IMR-90 (cell line): ENCODE results near the gene PPDPF. TPM values are rescaled to one million over a fixed set of nuclear protein-coding genes. Genes with fewer than 3 reads are reported as not detected.

Source experiments
- ATAC-seq: fragments of 200-7000 bp; cut with Tn5 transposase; 2 replicates; pipeline ENCODE4 v1.9.1; 2020; ENCODE audit warnings: low read depth, mild to moderate bottlenecking, moderate library complexity
- BruUV-seq: library from RNA; stranded (reverse); fragments of 400-500 nt; replicated peaks from 2 replicates; lab custom pipeline; 2021; lab: Mats Ljungman, UMichigan
- CTCF ChIA-PET: fragments of 300-600 bp; formaldehyde crosslinking; extraction: SDS; loops from one replicate; lab custom pipeline; 2021; ENCODE audit warnings: antibody characterized with exemption; lab: Yijun Ruan, JAX
- POLR2A ChIA-PET: fragments of 300-600 bp; sonication (Branson Sonifier 250); formaldehyde crosslinking; loops from one replicate; lab custom pipeline; 2022; ENCODE audit warnings: antibody characterized with exemption; ENCODE audit not compliant: unreplicated experiment; lab: Charles Lee
- DNase-seq: peaks from one replicate; pipeline ENCODE4 v3.0.0; 2013
- H2AFZ ChIP-seq: replicated peaks from 2 replicates; pipeline ENCODE3; 2013; ENCODE audit warnings: low read length, mild to moderate bottlenecking; ENCODE audit not compliant: poor library complexity
- H2AK5ac ChIP-seq: 2 replicates; pipeline ENCODE4 v1.6.1; 2013; ENCODE audit warnings: low read depth, low read length, inconsistent platforms
- H2AK9ac ChIP-seq: replicated peaks from 2 replicates; pipeline ENCODE3; 2013; ENCODE audit warnings: mild to moderate bottlenecking, low read depth, low read length, moderate library complexity; ENCODE audit not compliant: poor library complexity
- H2BK120ac ChIP-seq: 2 replicates; pipeline ENCODE4 v1.6.1; 2013; ENCODE audit warnings: low read depth, low read length, inconsistent platforms
- H2BK15ac ChIP-seq: 3 replicates; pipeline ENCODE4 v1.6.1; 2013; ENCODE audit warnings: low read depth, low read length, inconsistent platforms
- H2BK20ac ChIP-seq: 2 replicates; pipeline ENCODE4 v1.6.1; 2013; ENCODE audit warnings: low read depth, mild to moderate bottlenecking, inconsistent platforms, low read length, moderate library complexity
- H2BK5ac ChIP-seq: 2 replicates; pipeline ENCODE4 v1.6.1; 2013; ENCODE audit warnings: mild to moderate bottlenecking, low read depth, low read length, inconsistent platforms; ENCODE audit not compliant: poor library complexity, severe bottlenecking
- H3K14ac ChIP-seq: replicated peaks from 2 replicates; pipeline ENCODE4 v1.6.1; 2013; ENCODE audit warnings: low read depth, low read length, inconsistent platforms
- H3K18ac ChIP-seq: 2 replicates; pipeline ENCODE4 v1.6.1; 2013; ENCODE audit warnings: low read depth, low read length, control low read depth
- H3K23ac ChIP-seq: 2 replicates; pipeline ENCODE4 v1.6.1; 2013; ENCODE audit warnings: low read depth, low read length, inconsistent platforms
- H3K27ac ChIP-seq: 2 replicates; pipeline ENCODE4 v1.5.1; 2013; ENCODE audit warnings: mild to moderate bottlenecking, control low read depth, low read length; ENCODE audit not compliant: insufficient read depth
- H3K27me3 ChIP-seq: 2 replicates; pipeline ENCODE4 v1.6.1; 2013; ENCODE audit warnings: low read length; ENCODE audit not compliant: control insufficient read depth, insufficient read depth
- H3K36me3 ChIP-seq: 2 replicates; pipeline ENCODE4 v1.6.1; 2013; ENCODE audit warnings: low read length, mixed read lengths; ENCODE audit not compliant: control insufficient read depth, insufficient read depth
- H3K4ac ChIP-seq: 2 replicates; pipeline ENCODE4 v1.6.1; 2013; ENCODE audit warnings: low read depth, low read length, inconsistent platforms
- H3K4me1 ChIP-seq: 2 replicates; pipeline ENCODE4 v1.6.1; 2013; ENCODE audit warnings: low read length, mixed read lengths; ENCODE audit not compliant: control insufficient read depth, insufficient read depth
- H3K4me2 ChIP-seq: 2 replicates; pipeline ENCODE4 v1.6.1; 2013; ENCODE audit warnings: low read depth, mild to moderate bottlenecking, control low read depth, low read length, moderate library complexity
- H3K4me3 ChIP-seq: 2 replicates; pipeline ENCODE4 v1.5.1; 2013; ENCODE audit warnings: low read depth, mild to moderate bottlenecking, control low read depth, low read length, moderate library complexity; ENCODE audit not compliant: insufficient read depth
- H3K56ac ChIP-seq: 2 replicates; pipeline ENCODE4 v1.6.1; 2013; ENCODE audit warnings: low read length, inconsistent platforms; ENCODE audit not compliant: insufficient read depth; ENCODE audit errors: extremely low read depth
- H3K79me1 ChIP-seq, 2 experiments: 2 replicates each; pipeline ENCODE4 v1.6.1; 2013; ENCODE audit warnings: low read length in 2 of 2, inconsistent platforms in 1 of 2, low read depth in 1 of 2
- H3K9ac ChIP-seq: 2 replicates; pipeline ENCODE4 v1.6.1; 2013; ENCODE audit warnings: low read depth, low read length, control low read depth
- H3K9me1 ChIP-seq: 2 replicates; pipeline ENCODE4 v1.6.1; 2013; ENCODE audit warnings: low read length, inconsistent platforms; ENCODE audit not compliant: insufficient read depth
- H3K9me3 ChIP-seq: 2 replicates; pipeline ENCODE4 v1.6.1; 2013; ENCODE audit warnings: low read length; ENCODE audit not compliant: control insufficient read depth, insufficient read depth
- H4K20me1 ChIP-seq: 2 replicates; pipeline ENCODE4 v1.6.1; 2013; ENCODE audit warnings: low read length, inconsistent platforms; ENCODE audit not compliant: insufficient read depth
- H4K5ac ChIP-seq: 2 replicates; pipeline ENCODE4 v1.6.1; 2013; ENCODE audit warnings: mild to moderate bottlenecking, low read depth, low read length, control low read depth
- H4K8ac ChIP-seq, 2 experiments: 2 replicates each; pipeline ENCODE4 v1.6.1; 2013; ENCODE audit warnings: low read depth in 2 of 2, low read length in 2 of 2, control low read depth in 1 of 2, inconsistent platforms in 1 of 2
- H4K91ac ChIP-seq: 2 replicates; pipeline ENCODE4 v1.6.1; 2013; ENCODE audit warnings: low read depth, low read length, inconsistent platforms; ENCODE audit not compliant: insufficient read depth
- BHLHE40 ChIP-seq: fragments of 150-350 bp; IDR thresholded peaks from 2 replicates; pipeline ENCODE4 v1.6.1; 2016; ENCODE audit warnings: mild to moderate bottlenecking, low read depth, low read length
- CEBPB ChIP-seq: IDR thresholded peaks from 2 replicates; pipeline ENCODE4 v1.6.1; 2012; ENCODE audit warnings: low read depth, low read length, improper control_type of control experiment
- CHD1 ChIP-seq: IDR thresholded peaks from 2 replicates; pipeline ENCODE4 v1.6.1; 2012; ENCODE audit warnings: low read depth, low read length, improper control_type of control experiment
- FOS ChIP-seq: fragments of 150-350 bp; IDR thresholded peaks from 2 replicates; pipeline ENCODE4 v1.6.1; 2016; ENCODE audit warnings: low read depth, low read length
- MAFK ChIP-seq: IDR thresholded peaks from 2 replicates; pipeline ENCODE4 v1.6.1; 2012; ENCODE audit warnings: low read depth, low read length, improper control_type of control experiment
- MAZ ChIP-seq: IDR thresholded peaks from 2 replicates; pipeline ENCODE4 v1.6.1; 2012; ENCODE audit warnings: low read depth, mild to moderate bottlenecking, low read length, improper control_type of control experiment, moderate library complexity, borderline replicate concordance
- MXI1 ChIP-seq: IDR thresholded peaks from 2 replicates; pipeline ENCODE4 v1.6.1; 2012; ENCODE audit warnings: low read depth, mild to moderate bottlenecking, low read length, moderate library complexity, borderline replicate concordance
- NFE2L2 ChIP-seq: fragments of 150-350 bp; IDR thresholded peaks from 2 replicates; pipeline ENCODE4 v1.6.1; 2016; ENCODE audit warnings: low read depth, mild to moderate bottlenecking, low read length
- POLR2A ChIP-seq: IDR thresholded peaks from 2 replicates; pipeline ENCODE4 v1.6.1; 2012; ENCODE audit warnings: mild to moderate bottlenecking, low read depth, low read length
- RAD21 ChIP-seq: IDR thresholded peaks from 2 replicates; pipeline ENCODE4 v1.6.1; 2012; ENCODE audit warnings: low read length, improper control_type of control experiment
- RCOR1 ChIP-seq: IDR thresholded peaks from 2 replicates; pipeline ENCODE4 v1.6.1; 2012; ENCODE audit warnings: mild to moderate bottlenecking, low read length, improper control_type of control experiment; ENCODE audit not compliant: insufficient replicate concordance
- RFX5 ChIP-seq: IDR thresholded peaks from 2 replicates; pipeline ENCODE4 v1.8.0; 2012; ENCODE audit warnings: low read depth, mild to moderate bottlenecking, low read length, moderate library complexity
- SMC3 ChIP-seq: fragments of 150-350 bp; IDR thresholded peaks from 2 replicates; pipeline ENCODE4 v1.6.1; 2016; ENCODE audit warnings: low read depth, mild to moderate bottlenecking, antibody characterized with exemption, low read length, moderate library complexity
- WGBS, 2 experiments: methylation state at CpG; one replicate each; pipeline versions ENCODE4 v1.1.5 to v1.1.7; 2013; ENCODE audit warnings: missing lambda C conversion rate in 2 of 2; ENCODE audit not compliant: insufficient read length in 1 of 2; ENCODE audit errors: extremely low coverage in 2 of 2; 5-methylcytosine and 5-hydroxymethylcytosine counted together
- dilution Hi-C: fragments of 300-500 bp; cut with HindIII; formaldehyde crosslinking; loops from one replicate; pipeline ENCODE4 v1.14.3; 2018; ENCODE audit warnings: low sequenced_read_pairs; ENCODE audit not compliant: unreplicated experiment
- in situ Hi-C: fragments of 300-500 bp; cut with MboI; formaldehyde crosslinking; loops from 3 replicates; pipeline ENCODE4 v1.14.3; 2019; ENCODE audit warnings: low sequenced_read_pairs, inconsistent platforms, mixed read lengths
- intact Hi-C: fragments of 100-400 bp; cut with micrococcal nuclease; formaldehyde crosslinking; loops from 2 replicates; pipeline ENCODE4 v1.10.0; 2022
- polyA plus RNA-seq, 3 experiments: library from polyadenylated mRNA; depleted of rRNA; stranded (reverse); fragments of >200 nt; gene quantifications; 2 replicates each; pipeline ENCODE4 v1.2.3, GENCODE V29; 2012; ENCODE audit warnings: low replicate concordance in 1 of 3
- total RNA-seq: library from RNA; depleted of rRNA; stranded (reverse); fragments of >200 nt; gene quantifications from 2 replicates; pipeline ENCODE4 v1.2.3, GENCODE V29; 2012
- TF ChIP-seq, protein P1 (sequence below): fragments of 150-350 bp; IDR thresholded peaks from 2 replicates; pipeline ENCODE4 v1.6.1; 2017; ENCODE audit warnings: mild to moderate bottlenecking, antibody characterized with exemption, low read length, low read depth
- TF ChIP-seq, protein P2 (sequence below): fragments of 150-350 bp; IDR thresholded peaks from 2 replicates; pipeline ENCODE4 v1.6.1; 2016; ENCODE audit warnings: low read depth, mild to moderate bottlenecking, low read length, moderate library complexity, borderline replicate concordance
- TF ChIP-seq, protein P3 (sequence below): conservative IDR thresholded peaks from 2 replicates; pipeline ENCODE4 v1.5.1; 2012; ENCODE audit warnings: mild to moderate bottlenecking, low read depth, low read length, improper control_type of control experiment

Gene PPDPF
- total and polyA plus RNA-seq, 2 of the 4 experiments (the other 2 are of a cell fraction): 12.9 to 171 TPM

DNA sequence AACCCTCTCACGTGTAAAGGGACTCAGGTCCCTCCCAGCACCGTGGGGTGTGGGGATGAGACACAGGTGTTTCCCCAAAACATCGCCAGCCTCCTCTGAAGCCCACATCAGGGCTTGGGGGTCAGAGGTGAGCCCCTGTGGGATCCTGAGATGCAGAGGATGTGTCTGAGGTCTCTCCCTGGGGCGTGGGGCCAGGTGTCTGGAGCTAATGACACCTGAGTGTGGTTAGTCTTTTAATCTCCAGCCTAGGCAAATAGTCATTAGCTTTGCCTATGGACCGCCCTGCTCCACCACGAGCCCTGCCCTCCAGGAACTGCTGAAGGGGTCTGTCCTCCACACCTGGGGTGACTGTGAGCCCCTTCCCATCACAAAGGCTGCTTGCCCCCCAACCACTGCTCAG is 25.2 kb downstream of the PPDPF start:
- H2BK5ac ChIP-seq: no peak overlapping the region
- H2BK120ac ChIP-seq: no peak overlapping the region
- H2AFZ ChIP-seq: no peak overlapping the region
- ATAC-seq (no peak), DNase-seq (no peak)
- no peak overlapping the region for H4K5ac ChIP-seq
- H3K27me3 ChIP-seq: peaks cover 40% of the 10 kb centered on the region
- no peaks in the 10 kb centered on the region for H4K20me1 ChIP-seq
- no peak overlapping the region for H3K4me2 ChIP-seq
- no peak overlapping the region for H3K27ac ChIP-seq
- H3K9me1 ChIP-seq: no peaks in the 10 kb centered on the region
- H3K23ac ChIP-seq: no peak overlapping the region
- H4K8ac ChIP-seq: no peak overlapping the region
- BruUV-seq: no TSS peak
- in situ Hi-C loops (no loop called here), intact Hi-C loops (no loop called here), dilution Hi-C loops (no loop called here)
- H3K36me3 ChIP-seq: no peaks in the 10 kb centered on the region
- H3K4me3 ChIP-seq: no peak overlapping the region
- no peak overlapping the region for H3K18ac ChIP-seq
- no peak overlapping the region for H2AK9ac ChIP-seq
- no peaks in the 10 kb centered on the region for H3K79me1 ChIP-seq
- H3K9ac ChIP-seq: no peak overlapping the region
- H2BK15ac ChIP-seq: no peak overlapping the region
- no peak overlapping the region for H3K4ac ChIP-seq
- H3K56ac ChIP-seq: no peak overlapping the region
- no peaks in the 10 kb centered on the region for H3K4me1 ChIP-seq
- H2AK5ac ChIP-seq: no peak overlapping the region
- TF ChIP-seq, protein P1, sequence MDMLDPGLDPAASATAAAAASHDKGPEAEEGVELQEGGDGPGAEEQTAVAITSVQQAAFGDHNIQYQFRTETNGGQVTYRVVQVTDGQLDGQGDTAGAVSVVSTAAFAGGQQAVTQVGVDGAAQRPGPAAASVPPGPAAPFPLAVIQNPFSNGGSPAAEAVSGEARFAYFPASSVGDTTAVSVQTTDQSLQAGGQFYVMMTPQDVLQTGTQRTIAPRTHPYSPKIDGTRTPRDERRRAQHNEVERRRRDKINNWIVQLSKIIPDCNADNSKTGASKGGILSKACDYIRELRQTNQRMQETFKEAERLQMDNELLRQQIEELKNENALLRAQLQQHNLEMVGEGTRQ: no peak
- no peak for TF ChIP-seq POLR2A
- no peak for TF ChIP-seq CEBPB
- no peak for TF ChIP-seq MAZ
- no peak for TF ChIP-seq MXI1
- no peak for TF ChIP-seq RAD21
- no peak for TF ChIP-seq CHD1
- TF ChIP-seq RCOR1: no peak
- TF ChIP-seq SMC3: no peak
- no peak for TF ChIP-seq MAFK
- TF ChIP-seq, protein P2, sequence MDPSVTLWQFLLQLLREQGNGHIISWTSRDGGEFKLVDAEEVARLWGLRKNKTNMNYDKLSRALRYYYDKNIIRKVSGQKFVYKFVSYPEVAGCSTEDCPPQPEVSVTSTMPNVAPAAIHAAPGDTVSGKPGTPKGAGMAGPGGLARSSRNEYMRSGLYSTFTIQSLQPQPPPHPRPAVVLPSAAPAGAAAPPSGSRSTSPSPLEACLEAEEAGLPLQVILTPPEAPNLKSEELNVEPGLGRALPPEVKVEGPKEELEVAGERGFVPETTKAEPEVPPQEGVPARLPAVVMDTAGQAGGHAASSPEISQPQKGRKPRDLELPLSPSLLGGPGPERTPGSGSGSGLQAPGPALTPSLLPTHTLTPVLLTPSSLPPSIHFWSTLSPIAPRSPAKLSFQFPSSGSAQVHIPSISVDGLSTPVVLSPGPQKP: no peak
- TF ChIP-seq FOS: no peak
- no peak for TF ChIP-seq RFX5
- TF ChIP-seq, protein P3, sequence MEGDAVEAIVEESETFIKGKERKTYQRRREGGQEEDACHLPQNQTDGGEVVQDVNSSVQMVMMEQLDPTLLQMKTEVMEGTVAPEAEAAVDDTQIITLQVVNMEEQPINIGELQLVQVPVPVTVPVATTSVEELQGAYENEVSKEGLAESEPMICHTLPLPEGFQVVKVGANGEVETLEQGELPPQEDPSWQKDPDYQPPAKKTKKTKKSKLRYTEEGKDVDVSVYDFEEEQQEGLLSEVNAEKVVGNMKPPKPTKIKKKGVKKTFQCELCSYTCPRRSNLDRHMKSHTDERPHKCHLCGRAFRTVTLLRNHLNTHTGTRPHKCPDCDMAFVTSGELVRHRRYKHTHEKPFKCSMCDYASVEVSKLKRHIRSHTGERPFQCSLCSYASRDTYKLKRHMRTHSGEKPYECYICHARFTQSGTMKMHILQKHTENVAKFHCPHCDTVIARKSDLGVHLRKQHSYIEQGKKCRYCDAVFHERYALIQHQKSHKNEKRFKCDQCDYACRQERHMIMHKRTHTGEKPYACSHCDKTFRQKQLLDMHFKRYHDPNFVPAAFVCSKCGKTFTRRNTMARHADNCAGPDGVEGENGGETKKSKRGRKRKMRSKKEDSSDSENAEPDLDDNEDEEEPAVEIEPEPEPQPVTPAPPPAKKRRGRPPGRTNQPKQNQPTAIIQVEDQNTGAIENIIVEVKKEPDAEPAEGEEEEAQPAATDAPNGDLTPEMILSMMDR: no peak
- no peak for TF ChIP-seq BHLHE40
- no peak for TF ChIP-seq NFE2L2
- CTCF ChIA-PET: no interaction called here
- no peak overlapping the region for H3K14ac ChIP-seq
- no CpG with 5 or more reads among the region's 6 CpGs for WGBS, 2 experiments
- no peak overlapping the region for H4K91ac ChIP-seq
- POLR2A ChIA-PET: interaction anchor here (0.5 kb wide), 1 partner anchor 313 kb away, joined by 3 read pairs; no protein-coding TSS in a partner anchor
- no peak overlapping the region for H2BK20ac ChIP-seq
- no peaks in the 10 kb centered on the region for H3K9me3 ChIP-seq
